Neutrophil (primary cell): Measurements from ENCODE around the gene CMTM7.
A peak's percentile ranks its signal among the peaks of the same experiment; 100 is the strongest.
"Not testable (repeated sequence)": the region's sequence is repeated elsewhere in the genome, so short reads cannot be mapped to it uniquely, and the experiment has no call there.

Source experiments
- H3K27ac ChIP-seq: fragments of 200-600 bp; sonication (generic); 2 replicates; pipeline ENCODE4 v1.5.1; 2016; ENCODE audit warnings: mild to moderate bottlenecking, moderate library complexity
- H3K27me3 ChIP-seq: fragments of 200-600 bp; sonication (generic); 2 replicates; pipeline ENCODE4 v1.6.0; 2016; ENCODE audit warnings: mild to moderate bottlenecking
- H3K36me3 ChIP-seq: fragments of 200-600 bp; sonication (generic); 2 replicates; pipeline ENCODE4 v1.5.1; 2017
- H3K4me1 ChIP-seq, 2 experiments: fragments of 200-600 bp in 1 of 2; sonication (generic) in 1 of 2; 1 replicate in 1 of 2; 2 replicates in 1 of 2; pipeline versions ENCODE4 v1.5.1 to v1.6.1; 2013 to 2016; ENCODE audit warnings: low read depth in 1 of 2, low read length in 1 of 2, mild to moderate bottlenecking in 1 of 2, moderate library complexity in 1 of 2; ENCODE audit not compliant: control insufficient read depth in 1 of 2, insufficient read depth in 1 of 2
- H3K4me3 ChIP-seq, 2 experiments: fragments of 200-600 bp in 1 of 2; sonication (generic) in 1 of 2; 1 replicate in 1 of 2; 2 replicates in 1 of 2; pipeline ENCODE4 v1.5.1; 2013 to 2016; ENCODE audit warnings: low read depth in 1 of 2, low read length in 1 of 2, mild to moderate bottlenecking in 1 of 2, moderate library complexity in 1 of 2
- H3K9me3 ChIP-seq: fragments of 200-600 bp; sonication (generic); 2 replicates; pipeline ENCODE4 v1.5.1; 2016
- CTCF ChIP-seq: fragments of 200-600 bp; sonication (generic); IDR thresholded peaks from 2 replicates; pipeline ENCODE4 v1.5.1; 2016; ENCODE audit warnings: antibody characterized with exemption

Gene CMTM7

GRCh38 chr3:32459450-32459849 lies 67.8 kb downstream of the CMTM7 start:
- Histone ChIP-seq H3K27ac (peak overlapping the region; percentile 65), H3K4me3 (no peak overlapping the region), H3K9me3 (no peaks in the 10 kb centered on the region), H3K27me3 (no peaks in the 10 kb centered on the region), H3K4me1 (peaks cover 58 to 77% of the 10 kb centered on the region in 2 experiments), H3K36me3 (peaks cover 31% of the 10 kb centered on the region)
- TF ChIP-seq CTCF: no peak

- H3K4me3 ChIP-seq: no peak overlapping the region
- H3K9me3 ChIP-seq: no peaks in the 10 kb centered on the region
- no peaks in the 10 kb centered on the region for H3K27me3 ChIP-seq
- no peak for TF ChIP-seq CTCF
- H3K27ac ChIP-seq: peak overlapping the region; percentile 65
- peaks cover 31% of the 10 kb centered on the region for H3K36me3 ChIP-seq
- H3K4me1 ChIP-seq: peaks cover 59 to 78% of the 10 kb centered on the region in 2 experiments
These were observed 68.5 kb downstream of the CMTM7 start for GRCh38 chr3:32460031-32460749.

- Histone ChIP-seq H3K4me1 (peaks cover 57 to 72% of the 10 kb centered on the region in 2 experiments), H3K27ac (peak overlapping the region; percentile 65), H3K36me3 (peaks cover 33% of the 10 kb centered on the region)
- not testable (repeated sequence) for H3K27me3 ChIP-seq, H3K4me3 ChIP-seq, H3K9me3 ChIP-seq
These were observed 69.3 kb downstream of the CMTM7 start for GRCh38 chr3:32460817-32461496.

- not testable (repeated sequence) for H3K9me3 ChIP-seq, H3K27me3 ChIP-seq, H3K4me3 ChIP-seq
- peaks cover 34% of the 10 kb centered on the region for H3K36me3 ChIP-seq
- H3K4me1 ChIP-seq: peaks cover 48 to 65% of the 10 kb centered on the region in 2 experiments
- H3K27ac ChIP-seq: peak overlapping the region; percentile 52
These were observed 70.7 kb downstream of the CMTM7 start for GRCh38 chr3:32462191-32462986.

- peaks cover 37% of the 10 kb centered on the region for H3K36me3 ChIP-seq
- H3K4me3 ChIP-seq, H3K27me3 ChIP-seq, H3K9me3 ChIP-seq: not testable (repeated sequence)
- peaks cover 48 to 65% of the 10 kb centered on the region in 2 experiments for H3K4me1 ChIP-seq
- peak overlapping the region; percentile 52 for H3K27ac ChIP-seq
These were observed 71.8 kb downstream of the CMTM7 start for GRCh38 chr3:32463415-32463814.

GRCh38 chr3:32464726-32465125 lies 73.1 kb downstream of the CMTM7 start:
- not testable (repeated sequence) for H3K9me3 ChIP-seq, H3K27me3 ChIP-seq, H3K4me3 ChIP-seq, H3K27ac ChIP-seq
- Histone ChIP-seq H3K36me3 (peaks cover 46% of the 10 kb centered on the region), H3K4me1 (peaks cover 49 to 63% of the 10 kb centered on the region in 2 experiments)

- H3K4me3 ChIP-seq: not testable (repeated sequence)
- peak overlapping the region; percentile 76 for H3K27ac ChIP-seq
These were observed 75.2 kb downstream of the CMTM7 start for GRCh38 chr3:32466808-32467207.

More at GRCh38 chr3:32466808-32467207, 75.2 kb downstream of the CMTM7 start:
- Histone ChIP-seq H3K36me3 (peaks cover 58% of the 10 kb centered on the region), H3K4me1 (peaks cover 58 to 65% of the 10 kb centered on the region in 2 experiments)
- not testable (repeated sequence) for H3K27me3 ChIP-seq, H3K9me3 ChIP-seq
